Measurements from ENCODE around the gene SMIM38.
A peak's percentile ranks its signal among the peaks of the same experiment; 100 is the strongest.
"Not testable (repeated sequence)": the region's sequence is repeated elsewhere in the genome, so short reads cannot be mapped to it uniquely, and the experiment has no call there.

The SMIM38 gene

GRCh38 chr11:69122630-69123431 is 32.9 kb upstream of the SMIM38 start:
- DNase-seq = peak; percentile 43

DNA sequence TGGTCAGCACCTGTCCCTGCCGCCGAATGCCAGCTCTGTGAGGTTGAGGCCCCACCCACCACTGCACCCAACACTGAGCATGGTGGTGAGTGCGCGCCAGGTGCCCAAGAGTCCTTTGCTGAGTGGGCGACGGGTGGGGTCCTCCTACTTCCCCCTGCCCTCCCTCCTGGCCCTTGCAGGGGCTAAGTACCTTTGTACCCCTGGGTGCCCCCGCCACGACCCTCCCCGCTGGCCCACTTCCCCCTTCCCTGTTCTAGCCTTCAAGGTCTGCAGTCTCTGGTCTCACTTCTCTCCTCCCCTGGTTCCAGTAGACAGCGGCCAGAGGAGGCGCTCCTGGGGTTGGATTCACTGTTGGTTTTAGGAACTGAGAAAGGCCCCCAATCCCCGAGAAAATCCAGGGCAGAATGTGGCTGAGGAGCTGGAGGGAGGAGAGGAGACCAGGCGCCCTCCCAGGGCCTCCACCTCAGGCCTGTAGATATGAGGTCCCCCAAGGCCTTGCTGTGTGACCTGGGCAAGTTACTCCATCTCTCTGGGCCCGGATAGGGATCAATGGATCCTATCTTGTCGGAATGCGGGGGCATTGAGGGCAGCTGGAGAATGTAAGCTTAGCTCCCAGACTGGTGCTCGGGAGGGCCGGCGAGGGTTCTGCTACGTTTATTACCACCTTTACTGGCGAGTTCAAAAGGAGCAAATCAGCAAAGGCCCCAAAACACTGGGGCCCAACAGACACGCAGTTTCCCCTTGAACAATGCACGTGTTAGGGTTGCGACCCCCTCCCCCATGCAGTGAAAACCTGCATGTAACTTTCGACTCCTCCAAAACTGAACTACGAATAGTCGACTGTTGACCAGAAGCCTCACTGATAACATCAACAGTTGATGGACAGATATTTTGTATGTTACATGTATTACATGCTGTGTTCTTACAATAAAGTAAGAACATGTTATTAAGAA is 31.9 kb upstream of the SMIM38 start:
- no peak for DNase-seq

- DNase-seq = no peak
Observed at GRCh38 chr11:69125861-69126260, 29.9 kb upstream of the SMIM38 start.

GRCh38 chr11:69126286-69126685 is 29.4 kb upstream of the SMIM38 start:
- no peak for DNase-seq

- no peak for DNase-seq
Observed at GRCh38 chr11:69127081-69127850, 28.5 kb upstream of the SMIM38 start.

DNA sequence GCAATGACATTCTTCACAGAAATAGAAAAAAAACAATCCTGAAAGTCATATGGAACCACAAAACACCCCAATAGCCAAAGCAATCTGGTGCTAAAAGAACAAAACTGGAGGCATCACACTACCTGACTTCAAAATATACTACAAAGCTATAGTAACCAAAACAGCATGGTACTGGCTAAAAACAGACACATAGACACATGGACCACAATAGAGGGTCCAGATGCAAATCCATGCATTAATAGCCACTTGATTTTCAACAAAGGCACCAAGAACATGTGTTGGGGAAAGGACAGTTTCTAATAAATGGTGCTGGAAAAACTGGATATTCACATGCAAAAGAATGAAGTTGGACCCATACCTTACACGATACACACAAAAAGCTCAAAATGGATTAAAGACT is 27.9 kb upstream of the SMIM38 start:
- no peak for DNase-seq

DNA sequence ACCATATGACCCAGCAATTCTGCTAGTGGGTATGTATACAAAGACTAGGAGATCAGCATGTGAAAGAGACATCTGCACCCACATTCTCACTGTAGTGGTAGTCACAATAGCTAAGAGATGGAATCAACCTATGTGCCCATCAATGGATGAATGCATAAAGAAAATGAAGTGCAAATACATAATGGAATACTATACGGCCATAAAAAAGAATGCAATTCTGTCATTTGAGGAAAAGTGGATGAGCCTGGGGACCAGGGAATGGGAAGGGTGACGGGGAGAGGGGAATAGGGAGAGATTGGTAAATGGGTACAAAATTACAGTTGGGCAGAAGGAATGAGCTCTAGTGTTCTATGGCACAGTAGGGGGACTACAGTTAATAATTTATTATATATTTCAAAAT is 26.7 kb upstream of the SMIM38 start:
- no peak for DNase-seq

DNA sequence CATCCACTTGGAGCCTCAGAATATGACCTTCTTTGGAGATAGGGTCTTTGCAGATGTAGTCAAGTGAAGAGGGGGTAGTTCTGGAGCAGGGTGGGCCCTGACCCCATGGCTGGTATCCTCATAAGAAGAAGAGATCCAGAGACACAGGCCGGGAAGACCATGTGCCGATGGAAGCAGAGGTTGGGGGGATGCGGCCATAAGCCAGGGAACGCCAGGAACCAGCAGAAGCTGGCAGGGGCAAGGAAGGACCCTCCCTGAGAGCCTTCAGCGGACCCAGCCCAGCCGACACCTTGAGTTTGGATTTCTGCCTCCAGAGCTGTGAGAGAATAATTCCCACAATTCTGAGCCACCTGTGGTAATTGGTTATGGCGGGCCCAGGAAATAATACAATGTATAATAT is 26.1 kb upstream of the SMIM38 start:
- DNase-seq = no peak

DNA sequence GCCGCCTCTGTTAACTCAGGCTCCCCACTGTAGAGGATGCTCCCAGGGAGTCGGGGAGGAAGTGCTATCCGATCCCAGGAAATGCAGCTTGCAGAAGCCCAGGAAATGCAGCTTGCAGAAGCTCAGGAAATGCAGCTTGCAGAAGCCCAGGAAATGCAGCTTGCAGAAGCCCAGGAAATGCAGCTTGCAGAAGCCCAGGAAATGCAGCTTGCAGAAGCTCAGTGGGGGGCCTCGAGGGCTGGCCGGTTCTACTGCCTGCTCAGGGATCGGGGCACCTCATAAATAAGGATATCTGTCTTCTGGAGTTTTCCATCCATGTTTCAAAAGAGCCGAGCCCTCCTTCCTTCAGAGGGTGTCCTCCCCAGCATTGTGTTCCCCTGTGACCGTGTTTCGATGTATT is 25.1 kb upstream of the SMIM38 start:
- no peak for DNase-seq

GRCh38 chr11:69131121-69131566 is 24.6 kb upstream of the SMIM38 start:
- DNase-seq = no peak

GRCh38 chr11:69131644-69132300 is 24.0 kb upstream of the SMIM38 start:
- no peak for DNase-seq

DNA sequence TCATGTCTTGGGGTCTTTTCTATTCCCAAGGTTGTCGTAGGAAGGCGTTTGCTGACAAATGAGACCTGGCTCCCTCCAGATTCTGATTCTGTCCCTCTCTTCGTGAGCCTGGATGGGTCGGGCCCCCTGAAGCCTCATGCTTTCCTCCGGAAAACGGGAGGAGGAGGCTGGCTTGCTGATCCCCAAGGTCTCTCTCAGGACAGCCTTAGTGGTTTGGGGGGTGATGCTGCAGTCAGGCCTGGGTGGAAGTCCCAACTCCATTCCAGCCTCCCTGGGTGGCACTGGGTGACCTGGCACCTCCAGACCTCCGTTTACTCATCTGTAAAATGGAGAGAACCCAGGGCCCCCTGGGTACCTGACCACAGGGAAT is 23.4 kb upstream of the SMIM38 start:
- no peak for DNase-seq

DNA sequence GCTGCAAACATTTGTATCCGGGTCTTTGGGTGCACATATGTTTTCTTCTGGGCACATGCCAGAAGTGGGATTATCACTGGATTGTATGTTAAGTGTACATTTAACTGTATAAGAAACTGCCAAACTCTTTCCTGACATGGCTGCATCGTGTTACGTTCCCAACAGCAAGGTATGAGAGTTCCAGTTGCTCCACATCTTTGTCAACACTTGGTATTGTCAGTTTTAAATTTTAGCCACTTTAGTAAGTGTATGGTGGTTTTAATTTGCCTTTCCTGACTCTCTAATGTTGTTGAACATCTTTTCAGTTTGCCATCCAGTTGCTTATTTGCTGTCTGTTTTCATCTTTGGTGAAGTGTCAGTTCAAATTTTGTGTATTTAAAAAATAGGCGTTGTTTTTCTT is 22.5 kb upstream of the SMIM38 start:
- DNase-seq = no peak

DNA sequence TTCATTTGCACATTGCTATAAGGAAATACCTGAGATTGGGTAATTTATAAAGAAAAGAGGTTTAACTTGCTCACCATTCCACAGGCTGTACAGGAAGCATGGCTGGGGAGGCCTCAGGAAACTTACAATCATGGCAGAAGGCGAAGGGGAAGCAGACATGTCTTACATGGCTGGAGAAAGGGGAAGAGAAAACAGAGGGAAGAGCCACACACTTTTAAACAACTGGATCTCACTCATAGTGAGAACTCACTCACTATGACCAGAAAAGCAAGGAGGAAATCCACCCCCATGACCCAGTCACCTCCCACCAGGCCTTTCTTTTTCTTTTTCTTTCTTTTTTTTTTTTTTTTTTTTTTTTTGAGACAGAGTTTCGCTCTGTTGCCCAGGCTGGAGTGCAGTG is 21.6 kb upstream of the SMIM38 start:
- not testable (repeated sequence) for DNase-seq

DNA sequence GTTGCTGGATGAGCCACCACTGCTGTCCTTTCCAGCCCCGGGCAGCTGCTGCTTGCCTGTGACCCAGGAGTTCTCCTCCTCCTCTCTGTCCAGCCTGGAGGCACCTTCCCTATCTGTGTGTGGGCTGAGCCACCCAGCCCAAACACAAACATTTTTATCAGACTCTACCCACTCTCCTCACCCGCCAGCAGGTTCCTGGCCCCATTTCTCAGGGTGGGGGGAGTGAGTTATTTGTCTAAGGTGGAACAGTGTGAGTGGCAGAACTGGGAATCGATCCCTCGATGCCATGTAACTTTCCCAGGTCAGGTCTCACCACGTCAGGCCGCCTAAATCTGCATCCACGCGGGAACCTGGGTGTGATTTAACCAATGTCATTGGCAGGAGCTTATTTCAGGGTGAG is 20.8 kb upstream of the SMIM38 start:
- no peak for DNase-seq

- DNase-seq = no peak
Observed at GRCh38 chr11:69135420-69136363, 20.0 kb upstream of the SMIM38 start.

DNA sequence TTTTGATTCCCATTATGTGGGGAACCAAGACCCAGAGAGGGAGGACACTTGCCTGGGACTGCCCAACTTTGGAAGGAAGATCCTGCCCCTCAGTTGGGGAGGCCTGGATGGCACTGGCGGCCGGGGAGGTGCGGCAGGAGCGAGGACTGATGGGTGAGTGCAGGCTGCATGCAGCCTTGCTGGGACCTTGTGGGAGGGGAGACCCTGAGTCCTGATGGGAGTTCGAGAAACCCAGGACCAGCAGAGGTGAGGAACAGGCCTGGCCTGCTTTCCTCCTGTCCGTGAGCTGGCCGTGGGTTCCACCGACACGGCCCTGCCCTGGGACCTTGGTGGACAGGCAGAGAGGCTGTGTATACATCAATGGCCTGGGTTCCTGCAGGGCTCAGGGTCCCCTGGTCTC is 19.3 kb upstream of the SMIM38 start:
- no peak for DNase-seq

- no peak for DNase-seq
Observed at GRCh38 chr11:69137151-69137844, 18.4 kb upstream of the SMIM38 start.

DNA sequence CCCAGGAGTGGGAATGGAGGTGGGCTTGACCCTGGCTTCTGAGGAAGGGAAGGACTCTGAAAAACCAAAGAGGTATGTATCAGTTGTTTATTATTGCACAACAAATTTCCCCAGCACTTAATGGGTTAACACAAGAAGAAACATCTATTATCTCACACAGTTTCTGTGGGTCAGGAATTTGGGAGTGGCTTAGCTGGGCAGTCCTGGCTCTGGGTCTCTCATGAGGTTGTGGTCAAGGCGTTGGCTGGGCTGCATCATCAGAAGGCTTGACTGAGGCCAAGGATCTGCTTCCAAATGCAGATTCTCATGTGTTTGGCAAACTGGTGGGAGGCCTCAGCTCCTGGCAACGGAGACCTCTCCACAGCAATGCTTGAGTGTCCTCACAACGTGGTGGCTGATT is 17.5 kb upstream of the SMIM38 start:
- DNase-seq = no peak

GRCh38 chr11:69140161-69140560 is 15.6 kb upstream of the SMIM38 start:
- DNase-seq = not testable (repeated sequence)

DNA sequence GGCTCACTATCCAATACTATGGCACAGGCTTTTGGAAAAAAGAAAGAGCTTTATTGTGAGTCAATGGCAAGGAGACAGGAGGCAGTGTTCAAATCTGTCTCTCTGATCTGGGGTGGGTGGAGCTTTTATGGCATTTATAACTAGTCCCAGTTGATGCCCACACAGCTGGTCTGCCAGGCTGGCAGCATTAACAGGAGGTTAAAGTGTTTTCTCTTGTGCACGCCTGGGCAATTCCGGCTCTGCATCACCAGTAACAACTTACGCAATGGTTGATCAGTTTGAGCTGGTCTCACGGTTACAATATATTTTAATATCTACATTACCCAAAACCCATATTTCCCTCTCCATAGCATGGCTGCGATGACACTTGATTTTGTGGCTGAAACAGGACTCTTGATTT is 15.1 kb upstream of the SMIM38 start:
- no peak for DNase-seq
